GF-D8 (cell line): Measurements from ENCODE around the gene TMEM181.
"Not testable (repeated sequence)": the region's sequence is repeated elsewhere in the genome, so short reads cannot be mapped to it uniquely, and the experiment has no call there.

Experiments
- DNase-seq: peaks from one replicate; lab custom pipeline; 2025; lab: John Stamatoyannopoulos, UW

Gene TMEM181

DNA sequence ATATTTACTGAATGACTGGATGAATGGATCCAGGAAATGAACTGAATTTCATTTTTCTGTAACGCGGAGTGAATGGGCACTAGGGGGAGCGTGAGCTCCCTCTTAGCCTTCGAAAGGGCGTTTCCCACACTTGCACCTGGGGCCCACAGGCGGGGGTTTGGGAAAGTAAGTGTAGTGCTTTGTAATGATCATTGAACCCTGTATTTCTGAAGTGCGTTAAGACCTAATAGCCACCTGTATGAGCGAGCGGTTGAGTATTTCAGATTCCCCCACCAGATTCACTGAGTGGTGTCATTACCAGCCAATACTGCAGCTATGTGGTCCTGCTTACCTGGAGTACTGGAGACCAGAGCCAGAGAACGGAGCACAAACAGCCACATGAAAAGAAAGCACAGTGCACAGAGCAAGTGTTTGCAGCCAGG lies 100.5 kb downstream of the TMEM181 start:
- no peak for DNase-seq

DNA sequence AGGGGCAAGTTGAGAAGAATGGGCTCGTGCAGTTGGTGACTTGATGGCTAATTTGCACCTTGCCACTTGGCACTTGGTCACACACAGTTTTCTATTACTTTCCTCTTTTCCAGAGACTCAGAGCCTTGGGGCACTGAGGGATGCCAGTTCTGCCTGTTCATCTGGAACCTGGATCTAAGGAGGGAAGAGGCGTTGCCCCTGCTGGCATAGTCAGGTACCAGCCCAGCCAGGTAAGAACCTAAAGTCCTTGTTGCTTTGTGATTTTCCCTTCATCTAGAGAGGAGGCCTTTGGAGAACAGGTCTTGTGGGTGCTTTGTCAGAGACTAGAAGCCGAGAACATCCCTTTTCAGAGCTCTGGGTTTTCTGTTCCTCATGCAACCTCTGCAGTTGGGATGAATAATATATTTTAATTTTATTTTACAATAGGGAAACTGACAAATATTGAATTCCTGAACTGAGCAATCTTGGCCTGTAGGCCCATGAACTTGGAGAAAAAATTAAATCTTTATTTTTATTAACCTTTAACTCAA lies 101.3 kb downstream of the TMEM181 start:
- DNase-seq: no peak

DNA sequence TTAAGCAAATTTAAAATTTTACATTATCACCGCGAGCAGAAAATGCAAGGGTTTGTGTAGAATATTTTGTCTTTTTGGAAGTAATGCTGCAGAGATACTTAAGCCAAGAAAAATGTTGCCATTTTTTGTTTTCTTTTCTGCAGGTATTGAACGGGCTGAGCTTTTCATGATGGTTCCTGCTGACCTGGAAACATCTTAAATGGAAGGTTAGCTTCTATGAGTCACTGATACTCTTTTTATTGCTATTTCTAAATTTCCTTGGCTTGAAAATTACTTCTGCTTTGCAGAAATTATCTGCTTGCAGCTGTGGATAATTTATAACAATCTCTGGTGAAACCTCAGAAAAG lies 102.7 kb downstream of the TMEM181 start:
- no peak for DNase-seq

DNA sequence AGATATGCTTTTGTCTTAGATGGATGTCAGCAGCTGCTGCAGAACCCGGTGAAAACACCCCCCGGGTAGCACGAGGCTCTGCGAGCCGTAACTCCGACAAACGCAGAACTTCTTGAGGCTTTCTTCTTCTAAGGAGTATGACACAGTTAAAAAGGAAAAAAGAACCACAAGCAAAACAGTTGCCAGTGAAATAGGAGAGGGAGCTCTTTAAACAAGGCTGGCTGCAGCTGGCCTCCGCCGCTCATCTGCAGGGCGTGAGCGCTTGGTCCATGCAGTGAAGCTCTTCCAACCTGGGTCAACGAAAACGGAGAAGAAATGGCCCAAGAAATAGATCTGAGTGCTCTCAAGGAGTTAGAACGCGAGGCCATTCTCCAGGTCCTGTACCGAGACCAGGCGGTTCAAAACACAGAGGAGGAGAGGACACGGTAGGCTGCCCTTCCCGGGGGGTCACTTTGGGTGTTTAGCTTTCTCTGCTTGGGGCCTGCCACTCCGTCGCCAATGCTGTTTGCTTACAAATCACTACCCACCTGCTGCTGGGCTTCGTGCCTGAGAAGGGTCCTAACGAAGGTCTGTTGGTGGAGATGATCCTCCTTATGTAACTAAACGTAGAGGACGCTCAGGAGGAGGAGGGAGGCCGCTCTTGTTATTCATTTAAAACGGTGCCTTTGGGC lies 103.2 kb downstream of the TMEM181 start:
- peak; percentile 89 for DNase-seq

DNA sequence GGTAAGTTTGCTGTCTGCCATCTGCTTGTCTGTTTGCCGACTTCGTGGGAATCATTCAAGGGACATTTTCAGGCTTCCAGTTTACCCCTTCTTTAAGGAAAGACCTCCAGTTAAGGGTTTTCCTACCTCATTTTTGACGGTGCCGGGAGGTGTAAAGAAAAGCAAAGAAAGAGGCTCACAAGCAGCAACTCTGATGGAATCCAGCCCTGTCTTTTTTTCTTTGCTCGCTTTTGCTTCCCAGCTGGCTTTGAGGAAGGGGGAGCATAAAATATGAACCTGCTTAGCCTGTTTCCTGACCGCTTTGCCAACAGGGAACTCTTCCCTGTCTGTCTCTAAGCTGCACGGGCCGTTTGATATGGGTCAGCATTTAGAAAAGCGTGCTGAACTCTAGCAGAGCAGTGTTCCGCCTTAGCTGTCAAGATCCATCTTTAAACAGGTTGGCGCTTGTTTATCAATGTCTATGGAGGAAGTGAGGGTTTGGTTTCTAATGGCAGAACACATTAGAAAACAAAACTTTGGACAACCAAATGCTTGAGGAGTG lies 103.8 kb downstream of the TMEM181 start:
- DNase-seq: no peak

DNA sequence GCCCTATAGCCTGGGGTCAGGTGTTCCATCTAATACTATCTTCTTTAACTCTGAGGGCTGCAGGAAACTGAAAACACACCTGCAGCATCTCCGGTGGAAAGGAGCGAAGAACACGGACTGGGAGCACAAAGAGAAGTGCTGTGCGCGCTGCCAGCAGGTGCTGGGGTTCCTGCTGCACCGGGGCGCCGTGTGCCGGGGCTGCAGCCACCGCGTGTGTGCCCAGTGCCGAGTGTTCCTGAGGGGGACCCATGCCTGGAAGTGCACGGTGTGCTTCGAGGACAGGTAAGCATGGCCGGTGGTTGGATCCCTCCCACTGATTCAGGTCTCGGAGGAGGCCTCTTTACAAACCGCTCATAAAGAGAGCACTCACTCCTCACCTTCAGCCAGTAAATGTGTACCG lies 105.4 kb downstream of the TMEM181 start:
- DNase-seq: no peak

DNA sequence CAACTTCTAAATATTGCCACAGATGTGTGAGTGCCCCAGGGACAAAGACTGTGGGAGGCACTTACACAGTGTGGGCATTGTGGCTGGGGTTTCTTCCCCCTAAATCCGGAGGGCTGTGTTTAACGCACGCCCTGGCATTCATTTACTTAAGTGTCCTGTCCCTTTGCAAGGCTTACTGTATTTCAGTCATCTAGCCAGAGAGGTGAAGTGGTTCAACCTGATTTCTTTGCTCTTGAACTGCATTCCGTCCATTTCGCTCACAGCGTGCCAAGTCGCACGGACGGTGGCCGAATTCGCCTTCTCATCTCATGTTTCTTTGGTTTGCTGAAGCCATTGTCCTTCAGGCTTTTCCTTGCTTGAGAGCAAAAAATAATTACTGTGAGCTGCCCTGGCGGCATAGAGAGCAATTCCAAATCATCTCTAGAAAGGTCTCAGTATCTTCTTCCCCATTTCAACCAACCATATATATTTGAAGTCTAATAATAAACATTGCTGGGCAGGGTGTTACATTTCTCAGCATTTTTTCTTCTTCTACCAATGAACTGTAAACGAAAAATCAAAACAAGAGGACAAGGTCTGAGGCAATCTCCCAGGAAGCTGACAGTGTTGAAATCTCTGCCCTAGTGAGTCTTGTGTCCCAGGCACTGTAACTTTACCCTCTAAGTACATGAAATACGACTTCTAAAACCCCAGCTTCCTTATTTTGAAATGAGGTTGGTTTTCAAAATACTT lies 106.9 kb downstream of the TMEM181 start:
- peak; percentile 98 for DNase-seq

DNA sequence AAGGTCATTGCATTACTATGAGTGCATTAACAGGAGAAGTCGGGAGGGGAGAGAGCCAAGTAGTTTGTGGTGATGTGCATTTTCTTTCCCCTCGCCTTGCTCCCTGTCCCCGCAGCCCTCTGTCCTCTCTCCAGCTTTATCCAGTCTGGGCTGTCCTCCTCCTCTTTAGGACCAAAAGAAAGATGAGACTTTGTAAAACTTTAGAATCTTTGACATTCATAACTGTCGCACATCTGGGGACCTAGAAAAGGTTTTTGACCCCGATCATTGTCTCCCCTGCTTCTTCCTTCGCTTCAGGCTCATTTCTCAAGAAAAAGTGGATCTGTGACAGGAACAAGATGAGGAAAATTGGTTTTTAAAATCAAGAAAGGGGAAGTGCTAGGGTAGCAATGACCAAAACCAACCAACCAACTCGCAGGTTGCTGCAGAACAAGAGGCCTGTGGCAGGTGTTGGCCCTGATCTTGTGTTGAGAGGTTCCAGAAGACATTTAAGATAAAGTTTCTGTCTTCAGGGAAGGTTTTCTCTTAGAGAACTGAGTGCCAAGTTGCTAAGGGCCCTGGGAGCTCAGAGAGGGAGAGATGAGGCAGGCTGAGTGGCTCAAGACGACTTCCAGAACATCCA lies 107.6 kb downstream of the TMEM181 start:
- DNase-seq: no peak

DNA sequence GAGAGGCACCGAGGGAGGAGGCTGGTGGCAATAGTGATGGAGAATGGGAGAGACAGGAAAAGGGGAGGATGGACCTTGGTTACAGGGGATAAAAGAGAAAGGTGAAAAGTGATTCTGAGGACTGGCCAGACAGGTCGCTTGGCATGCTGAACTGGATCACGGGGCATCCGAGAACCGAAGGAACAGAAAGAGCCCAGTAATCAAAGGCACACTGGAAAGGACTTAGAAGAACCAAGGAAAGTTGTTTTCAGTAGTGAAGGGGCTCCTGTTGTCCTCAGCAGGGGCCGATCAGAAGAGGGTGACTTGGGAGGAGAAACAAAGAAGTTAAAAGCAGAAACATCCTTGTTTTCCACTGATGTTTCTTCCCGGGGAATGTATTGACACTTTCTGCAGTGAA lies 108.8 kb downstream of the TMEM181 start:
- DNase-seq: no peak

DNA sequence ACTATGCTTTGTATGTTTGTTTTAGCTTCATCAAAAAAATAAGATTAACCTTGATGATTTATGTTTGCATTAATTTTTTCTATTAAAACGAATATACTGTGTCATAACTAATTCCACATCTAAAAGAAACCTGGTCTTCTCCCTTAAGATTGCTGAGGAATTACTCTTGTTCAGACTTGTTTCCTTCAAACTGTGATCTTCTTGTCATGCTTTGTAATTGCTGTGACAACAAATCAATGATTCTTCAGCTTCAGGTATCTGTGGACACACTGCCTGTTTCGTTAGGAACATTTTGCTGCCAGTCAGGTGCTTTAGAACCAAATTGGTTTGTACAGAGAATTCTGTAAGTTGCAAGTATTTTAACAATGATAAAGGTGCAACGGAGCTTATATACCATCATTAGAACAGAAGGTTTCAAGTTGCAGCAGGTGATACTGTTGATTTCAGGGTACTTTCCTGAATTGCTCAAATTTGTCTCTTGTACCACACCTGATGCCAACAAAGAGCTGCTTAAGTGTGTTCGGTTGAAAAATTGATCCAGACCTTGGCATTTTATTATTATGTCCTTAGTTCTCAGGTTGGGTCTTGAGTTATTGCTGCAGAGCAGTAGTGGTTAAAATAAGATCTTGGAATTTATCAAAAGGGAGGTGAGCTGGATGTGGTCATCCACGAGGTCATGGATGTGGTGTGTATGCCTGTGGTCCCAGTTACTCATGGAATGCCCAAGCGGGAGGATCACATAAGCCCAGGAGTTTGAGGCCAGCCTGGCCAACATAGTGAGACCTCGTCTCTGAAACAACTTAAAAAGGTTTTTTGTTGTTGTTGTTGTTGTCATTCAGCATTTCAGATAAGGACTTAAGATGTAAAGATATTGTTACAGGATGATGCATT lies 109.5 kb downstream of the TMEM181 start:
- DNase-seq: no peak

DNA sequence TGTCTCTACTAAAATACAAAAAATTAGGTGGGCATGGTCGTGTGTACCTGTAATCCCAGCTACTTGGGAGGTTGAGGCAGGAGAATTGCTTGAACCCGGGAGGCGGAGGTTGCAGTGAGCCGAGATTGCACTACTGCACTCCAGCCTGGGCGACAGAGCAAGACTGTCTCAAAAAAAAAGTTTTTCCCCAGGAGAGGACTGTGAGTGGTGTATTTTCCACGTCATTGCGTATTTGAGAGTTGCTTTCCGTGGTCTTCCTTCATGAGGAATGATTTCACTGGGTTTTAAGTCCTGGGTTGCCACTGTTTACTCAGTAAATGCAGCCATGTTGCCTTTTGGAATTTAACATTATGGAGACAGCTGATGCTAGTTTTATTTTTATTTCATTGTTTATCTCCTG lies 112.2 kb downstream of the TMEM181 start:
- DNase-seq: not testable (repeated sequence)

DNA sequence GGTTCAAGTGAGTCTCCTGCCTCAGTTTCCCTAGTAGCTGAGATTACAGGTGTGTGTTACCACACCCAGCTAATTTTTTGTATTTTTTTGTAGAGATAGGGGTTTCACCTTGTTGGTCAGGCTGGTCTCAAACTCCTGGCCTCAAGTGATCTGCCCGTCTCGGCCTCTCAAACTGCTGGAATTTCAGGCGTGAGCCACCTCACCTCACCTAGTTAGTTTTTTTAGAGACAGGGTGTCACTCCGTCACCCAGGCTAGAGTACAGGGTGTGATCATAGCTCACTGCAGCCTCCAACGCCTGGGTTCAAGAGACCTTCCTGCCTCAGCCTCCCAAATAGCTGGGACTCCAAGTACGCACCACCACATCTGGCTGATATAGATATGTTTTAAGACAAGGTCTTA lies 112.8 kb downstream of the TMEM181 start:
- no peak for DNase-seq

DNA sequence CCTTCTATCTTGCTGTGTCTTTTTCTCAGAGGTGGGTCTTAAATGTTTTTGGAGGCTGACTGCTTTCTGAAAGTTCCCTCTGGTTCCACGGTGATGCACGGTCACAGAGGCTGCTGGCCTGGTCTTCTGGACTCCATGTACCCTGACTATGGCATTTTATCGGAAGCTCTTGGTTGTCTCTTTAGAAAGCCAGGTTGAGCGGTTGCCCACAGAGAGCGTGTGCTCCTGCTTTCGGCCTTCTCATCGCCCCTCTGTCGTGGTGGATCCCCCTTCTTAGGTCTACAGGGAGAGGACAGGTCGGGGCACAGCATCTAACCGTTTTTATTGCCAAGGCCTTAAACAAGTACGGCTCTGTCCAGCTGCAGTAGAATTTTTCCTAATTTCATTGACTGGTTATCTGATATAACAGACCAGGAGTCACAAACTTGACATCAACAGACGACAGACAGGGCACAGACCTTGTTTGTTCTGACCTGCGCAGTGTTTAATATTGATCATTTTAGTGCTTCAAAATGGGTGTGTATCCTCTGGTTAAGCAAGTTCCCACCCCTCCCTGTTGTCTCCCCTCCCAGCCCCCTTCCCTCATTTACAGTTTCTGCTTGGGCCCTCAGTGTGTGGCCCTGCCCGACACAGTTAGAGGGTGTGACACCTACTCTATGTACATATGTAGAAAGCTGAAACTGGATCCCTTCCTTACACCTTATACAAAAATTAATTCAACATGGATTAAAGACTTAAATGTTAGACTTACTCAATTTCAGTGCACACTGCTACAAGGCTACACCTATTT lies 114.6 kb downstream of the TMEM181 start:
- no peak for DNase-seq

DNA sequence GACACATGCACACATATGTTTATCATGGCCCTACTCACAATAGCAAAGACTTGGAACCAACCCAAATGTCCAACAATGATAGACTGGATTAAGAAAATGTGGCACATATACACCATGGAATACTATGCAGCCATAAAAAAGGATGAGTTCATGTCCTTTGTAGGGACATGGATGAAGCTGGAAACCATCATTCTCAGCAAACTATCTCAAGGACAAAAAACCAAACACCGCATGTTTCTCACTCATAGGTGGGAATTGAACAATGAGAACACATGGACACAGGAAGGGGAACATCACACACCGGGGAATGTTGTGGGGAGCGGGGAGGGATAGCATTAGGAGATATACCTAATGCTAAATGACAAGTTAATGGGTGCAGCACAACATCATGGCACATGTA lies 117.2 kb downstream of the TMEM181 start:
- DNase-seq: not testable (repeated sequence)

DNA sequence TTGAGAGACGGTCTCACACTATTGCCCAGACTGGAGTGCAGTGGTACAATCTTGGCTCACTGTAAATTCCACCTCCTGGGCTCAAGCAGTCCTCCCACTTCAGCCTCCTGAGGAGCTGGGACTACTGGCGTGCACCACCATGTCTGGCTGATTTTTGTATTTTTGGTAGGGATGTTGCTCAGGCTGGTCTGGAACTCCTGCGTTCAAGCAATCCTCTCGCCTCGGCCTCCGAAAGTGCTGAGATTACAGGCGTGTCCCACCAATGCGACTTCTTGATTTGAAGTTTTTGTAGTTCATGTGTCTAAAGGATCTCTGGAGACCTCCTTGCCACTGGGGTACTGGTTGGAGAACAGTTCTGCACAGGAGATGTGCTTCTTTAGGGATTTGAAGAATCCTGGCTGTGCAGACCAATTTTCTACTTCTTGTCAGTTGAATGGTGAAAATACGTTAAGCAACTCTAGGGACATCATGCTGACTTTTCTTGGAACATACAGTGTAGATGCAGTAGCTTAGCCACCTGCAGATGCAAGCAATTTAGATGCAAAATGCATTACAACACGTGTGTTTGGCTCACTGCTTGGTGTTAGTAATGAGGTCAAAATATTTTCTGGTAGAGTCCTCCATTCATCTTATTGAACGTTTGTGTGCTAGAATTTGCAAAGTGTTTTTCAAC lies 118.2 kb downstream of the TMEM181 start:
- DNase-seq: no peak

DNA sequence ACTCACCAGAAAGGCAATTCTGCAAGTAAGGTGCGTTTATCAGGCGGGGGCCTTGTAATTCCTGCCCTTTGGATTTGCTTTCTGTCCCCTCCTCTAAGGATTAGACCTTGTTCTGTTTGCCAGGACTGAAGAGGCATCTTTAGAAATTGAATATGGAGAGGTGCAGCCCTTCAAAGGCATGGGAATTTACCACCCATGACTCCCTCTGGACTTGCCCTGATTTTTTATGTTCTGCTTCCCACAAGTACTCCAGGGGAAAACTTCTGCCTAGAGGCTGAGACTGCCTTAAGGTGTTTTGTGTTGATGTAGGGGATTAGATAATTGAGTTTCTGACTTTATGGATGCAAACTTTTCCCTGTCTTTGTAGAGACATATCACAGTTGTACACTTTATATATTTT lies 120.1 kb downstream of the TMEM181 start:
- no peak for DNase-seq

DNA sequence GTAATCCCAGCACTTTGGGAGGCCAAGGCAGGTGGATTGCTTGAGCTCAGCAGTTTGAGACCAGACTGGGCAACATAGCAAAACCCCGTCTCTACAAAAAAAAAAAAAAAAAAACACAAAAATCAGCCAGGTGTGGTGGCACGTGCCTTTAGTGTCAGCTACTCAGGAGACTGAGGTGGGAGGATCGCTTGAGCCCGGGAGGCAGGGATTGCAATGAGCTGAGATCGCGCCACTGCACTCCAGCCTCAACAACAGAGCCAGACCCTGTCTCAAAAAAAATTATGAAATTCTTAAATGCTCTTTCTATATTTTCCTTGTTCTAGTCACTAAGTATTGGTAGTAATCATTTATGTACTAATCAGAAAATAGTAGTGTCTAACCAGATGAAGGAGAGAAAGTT lies 120.6 kb downstream of the TMEM181 start:
- DNase-seq: no peak

DNA sequence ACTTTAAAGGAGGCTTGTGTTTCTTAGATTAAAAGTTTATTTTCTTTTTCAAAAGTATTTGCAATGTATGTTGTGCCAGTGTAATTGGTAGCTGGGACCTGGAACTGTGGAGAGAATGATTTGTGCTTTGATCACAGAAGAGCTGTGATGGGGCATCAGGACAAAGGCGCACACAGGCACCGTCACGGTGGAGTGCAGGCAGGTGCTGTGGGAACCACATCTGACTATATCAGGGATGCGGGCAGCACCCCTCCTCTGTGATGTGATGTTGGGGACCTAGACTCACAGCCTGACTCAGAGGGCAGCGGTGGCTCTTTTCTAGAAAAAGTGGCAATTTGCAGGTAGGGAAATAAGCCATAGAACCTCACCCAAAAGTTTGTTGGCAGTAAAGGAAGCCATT lies 124.4 kb downstream of the TMEM181 start:
- no peak for DNase-seq

DNA sequence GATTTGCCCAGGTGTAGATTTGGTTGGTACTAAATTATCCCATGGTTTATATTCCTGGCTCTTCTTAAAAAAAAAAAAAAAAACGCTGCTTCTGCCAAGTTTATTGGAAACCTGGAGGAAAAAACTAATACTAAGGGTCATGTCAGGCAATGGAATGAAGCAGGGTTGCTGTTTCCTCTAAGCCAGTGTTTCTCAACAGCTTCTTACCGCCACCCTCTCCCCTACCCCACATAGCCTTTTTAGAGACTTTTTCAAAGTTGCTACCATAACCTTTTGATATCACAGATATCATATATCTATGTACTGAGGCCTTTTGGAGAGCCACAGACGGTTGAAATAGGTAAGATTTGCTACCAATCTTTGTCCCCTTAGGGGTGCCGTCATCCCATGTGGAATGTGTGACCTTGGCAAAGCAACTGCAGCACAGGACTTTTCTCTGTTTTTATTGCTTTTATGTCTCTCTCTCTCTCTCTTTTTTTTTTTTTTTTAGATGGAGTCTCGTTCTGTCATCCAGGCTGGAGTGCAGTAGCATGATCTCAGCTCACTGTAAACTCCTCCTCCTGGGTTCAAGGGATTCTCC lies 124.9 kb downstream of the TMEM181 start:
- DNase-seq: no peak
